Dermis blood vessel endothelial cell (primary cell): ENCODE measurements around the gene CDPF1. TPM values are rescaled to one million over a fixed set of nuclear protein-coding genes. Genes with fewer than 3 reads are reported as not detected.
"Not testable (repeated sequence)": the region's sequence is repeated elsewhere in the genome, so short reads cannot be mapped to it uniquely, and the experiment has no call there.

Source experiments
- DNase-seq: peaks from one replicate; pipeline ENCODE4 v3.0.0; 2010
- total RNA-seq: library from RNA; depleted of rRNA; stranded (reverse); fragments of >200 nt; gene quantifications from 2 replicates; pipeline ENCODE4 v1.2.3, GENCODE V29; 2014

The CDPF1 gene
- total RNA-seq, 1 donor from 2014 or later, result 10.6 TPM

DNA sequence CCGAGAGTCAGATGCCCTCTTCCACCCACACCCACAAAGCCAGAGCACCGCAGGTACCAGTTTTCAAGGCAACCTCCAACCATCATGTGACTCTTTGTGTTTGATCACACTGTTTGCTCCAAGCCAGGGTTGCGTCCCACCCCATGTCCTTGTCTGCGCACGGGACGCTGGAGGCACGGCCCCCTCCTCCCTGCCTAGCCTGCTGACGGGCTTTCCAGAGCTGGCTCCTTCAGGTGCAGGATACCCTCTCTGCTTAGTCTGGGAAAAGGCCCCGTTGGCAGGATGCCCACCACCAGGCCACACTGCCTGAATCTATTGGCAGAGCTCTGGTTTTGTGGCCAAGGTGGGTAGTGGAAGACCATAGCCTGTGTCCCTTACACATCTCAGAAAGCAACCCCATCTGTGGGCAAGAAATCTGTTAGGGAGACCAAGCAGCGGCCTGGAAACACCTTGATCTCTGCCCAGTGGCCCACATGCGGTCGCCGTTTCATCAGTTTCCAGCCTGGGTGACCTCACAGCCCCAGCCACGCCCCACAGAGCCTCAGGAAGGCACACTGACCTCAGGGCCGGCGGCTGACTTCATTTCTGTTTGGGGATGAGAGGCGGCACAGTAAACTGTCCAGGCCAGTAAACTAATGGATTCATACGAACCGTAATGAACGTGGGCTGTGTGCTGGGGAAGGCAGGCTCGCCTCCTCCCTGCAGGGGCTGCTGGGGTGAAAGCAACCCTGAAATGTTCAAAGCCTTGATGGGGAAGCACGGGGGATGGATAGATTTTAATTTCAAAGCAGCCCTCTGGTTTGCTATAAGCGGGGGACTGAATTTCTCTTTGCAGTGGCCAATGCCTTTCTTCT lies 25.8 kb downstream of the CDPF1 start:
- no peak for DNase-seq

DNA sequence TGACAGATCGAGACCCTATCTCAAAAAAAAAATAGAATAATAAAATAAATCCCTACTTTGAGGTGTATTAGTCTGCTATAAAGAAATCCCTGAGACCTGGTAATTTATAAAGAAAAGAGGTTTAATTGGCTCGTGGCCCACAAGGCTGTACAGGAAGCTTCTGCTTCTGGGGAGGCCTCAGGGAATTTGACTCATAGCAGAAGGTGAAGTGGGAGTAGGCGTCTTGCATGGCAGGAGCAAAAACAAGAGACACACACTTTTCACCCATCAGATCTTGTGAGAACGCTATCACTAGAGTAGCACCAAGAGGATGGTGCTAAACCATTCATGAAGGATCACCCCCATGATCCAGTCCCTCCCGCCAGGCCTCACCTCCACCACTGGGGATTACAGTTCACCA lies 29.2 kb downstream of the CDPF1 start:
- peak; percentile 41 for DNase-seq

DNA sequence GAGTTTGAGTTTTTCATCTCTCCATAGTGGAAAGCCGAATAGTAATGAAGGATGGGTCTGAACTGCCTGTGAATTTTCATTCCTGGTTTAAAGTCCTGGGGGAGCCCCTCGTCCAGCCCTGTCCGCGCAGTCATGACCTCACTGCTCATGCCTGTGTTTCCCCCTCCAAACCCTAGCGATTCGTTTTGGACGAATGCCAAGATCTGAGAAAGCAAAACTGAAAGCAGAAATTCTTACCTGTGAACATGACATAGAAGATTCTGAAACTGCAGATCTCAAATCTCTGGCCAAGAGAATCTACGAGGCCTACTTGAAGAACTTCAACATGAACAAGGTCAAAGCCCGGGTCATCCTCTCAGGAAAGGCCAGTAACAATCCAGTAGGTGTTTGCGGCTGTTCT lies 30.5 kb downstream of the CDPF1 start:
- DNase-seq, result no peak

DNA sequence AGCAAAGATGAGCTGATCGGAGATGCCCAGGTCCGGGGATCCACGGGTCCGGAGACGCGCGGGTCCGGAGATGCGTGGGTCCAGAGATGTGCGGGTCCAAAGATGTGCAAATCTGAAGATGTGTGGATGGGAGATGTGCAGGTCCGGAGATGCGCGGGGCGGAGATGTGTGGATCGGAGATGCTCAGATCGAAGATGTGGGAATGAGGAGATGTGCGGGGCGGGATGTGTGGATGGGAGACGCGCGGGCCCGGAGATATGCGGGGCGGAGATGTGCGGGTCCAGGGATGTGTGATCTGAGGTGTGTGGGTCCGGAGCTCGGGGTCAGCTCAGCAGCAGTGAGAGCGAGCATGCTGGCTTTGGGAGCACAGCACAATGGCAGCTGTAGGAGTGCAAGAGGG lies 35.5 kb downstream of the CDPF1 start:
- no peak for DNase-seq

DNA sequence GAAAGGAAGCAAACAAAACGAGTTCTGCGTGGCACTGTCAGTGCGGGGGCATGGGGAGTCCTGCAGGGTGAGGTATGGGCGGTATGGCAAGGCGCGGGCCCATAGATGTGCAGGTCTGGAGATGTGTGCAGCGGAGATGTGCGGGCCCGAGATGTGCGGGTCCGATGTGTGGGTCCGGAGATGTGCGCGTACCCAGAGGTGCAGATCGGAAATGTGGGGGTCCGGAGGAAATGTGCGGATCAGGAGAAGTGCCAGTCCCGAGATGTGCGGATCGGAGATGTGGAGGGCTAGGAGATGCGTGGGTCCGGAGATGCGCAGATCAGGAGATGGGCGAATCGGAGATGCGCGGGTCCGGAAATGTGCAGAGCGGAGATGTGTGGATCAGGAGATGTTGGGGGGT lies 35.9 kb downstream of the CDPF1 start:
- DNase-seq, result no peak

DNA sequence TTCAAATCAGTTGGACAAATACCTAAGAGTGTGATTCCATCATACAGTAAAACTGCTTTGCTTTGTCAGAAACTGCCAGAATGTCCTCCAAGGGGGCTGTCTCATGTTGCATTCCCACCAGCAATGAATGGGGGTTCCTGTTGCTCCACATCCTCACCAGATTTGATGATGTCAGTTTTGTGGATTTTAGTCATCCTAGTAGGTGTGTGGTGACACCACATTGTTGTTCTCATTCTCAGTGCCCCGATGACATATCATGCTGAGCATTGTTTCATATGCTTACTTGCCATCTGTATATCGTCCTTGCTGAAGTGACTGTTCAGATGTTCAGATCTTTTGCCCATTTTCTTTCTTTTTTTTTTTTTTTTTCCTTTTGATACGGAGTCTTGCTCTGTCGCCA lies 37.0 kb downstream of the CDPF1 start:
- no peak for DNase-seq

DNA sequence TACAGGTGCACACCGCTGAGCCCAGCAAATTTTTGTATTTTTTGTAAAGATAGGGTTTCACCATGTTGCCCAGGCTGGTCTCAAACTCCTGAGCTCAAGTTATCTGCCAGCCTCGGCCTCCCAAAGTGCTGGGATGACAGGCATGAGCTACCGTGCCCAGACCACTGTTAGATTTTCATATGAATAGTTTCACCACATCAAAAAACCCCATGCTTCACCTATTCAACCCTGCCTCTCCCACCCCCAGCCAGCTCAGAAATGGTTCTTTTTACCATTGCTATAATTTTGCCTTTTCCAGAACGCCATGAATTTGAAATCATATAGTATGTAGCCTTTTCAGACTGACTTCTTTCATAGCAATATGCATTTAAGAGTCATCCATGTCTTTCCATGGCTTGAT lies 37.9 kb downstream of the CDPF1 start:
- DNase-seq, result no peak

DNA sequence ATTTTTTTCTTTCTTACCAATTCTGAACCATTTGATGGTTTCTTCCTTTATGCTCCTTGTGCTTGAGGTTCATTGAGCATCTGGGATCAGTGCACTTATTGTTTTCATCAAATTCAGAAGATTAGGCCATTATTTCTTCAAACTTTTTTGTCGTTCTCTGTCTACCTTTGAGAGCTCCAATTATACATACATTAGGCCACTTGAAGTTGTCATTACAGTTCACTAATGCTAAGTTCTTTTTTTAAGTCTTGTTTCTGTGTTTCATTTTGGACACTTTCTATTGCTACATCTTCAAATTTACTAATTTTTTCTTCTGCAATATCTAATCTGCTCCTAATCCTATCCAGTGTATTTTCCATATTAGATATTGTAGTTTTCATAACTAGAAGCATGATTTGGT lies 40.8 kb downstream of the CDPF1 start:
- DNase-seq, result no peak

DNA sequence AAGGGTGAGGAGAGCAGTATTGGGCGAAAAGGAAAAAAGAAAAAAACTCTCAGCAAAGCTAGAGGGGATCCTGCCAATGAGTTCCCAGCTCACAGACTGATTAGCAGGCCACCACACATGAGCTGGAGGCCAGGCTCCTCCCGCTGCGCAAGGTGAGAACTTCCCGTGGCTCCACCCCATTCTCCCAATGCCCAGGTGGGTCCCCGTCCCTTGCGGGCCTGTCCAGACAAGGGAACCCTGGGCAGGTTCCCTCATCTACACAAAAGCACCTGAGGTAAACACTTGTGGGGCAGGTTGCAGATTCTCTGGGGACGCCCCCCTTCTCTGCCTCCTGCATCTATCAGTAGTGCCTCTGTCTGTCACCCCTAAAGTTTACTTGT lies 46.5 kb downstream of the CDPF1 start:
- DNase-seq, result no peak

DNA sequence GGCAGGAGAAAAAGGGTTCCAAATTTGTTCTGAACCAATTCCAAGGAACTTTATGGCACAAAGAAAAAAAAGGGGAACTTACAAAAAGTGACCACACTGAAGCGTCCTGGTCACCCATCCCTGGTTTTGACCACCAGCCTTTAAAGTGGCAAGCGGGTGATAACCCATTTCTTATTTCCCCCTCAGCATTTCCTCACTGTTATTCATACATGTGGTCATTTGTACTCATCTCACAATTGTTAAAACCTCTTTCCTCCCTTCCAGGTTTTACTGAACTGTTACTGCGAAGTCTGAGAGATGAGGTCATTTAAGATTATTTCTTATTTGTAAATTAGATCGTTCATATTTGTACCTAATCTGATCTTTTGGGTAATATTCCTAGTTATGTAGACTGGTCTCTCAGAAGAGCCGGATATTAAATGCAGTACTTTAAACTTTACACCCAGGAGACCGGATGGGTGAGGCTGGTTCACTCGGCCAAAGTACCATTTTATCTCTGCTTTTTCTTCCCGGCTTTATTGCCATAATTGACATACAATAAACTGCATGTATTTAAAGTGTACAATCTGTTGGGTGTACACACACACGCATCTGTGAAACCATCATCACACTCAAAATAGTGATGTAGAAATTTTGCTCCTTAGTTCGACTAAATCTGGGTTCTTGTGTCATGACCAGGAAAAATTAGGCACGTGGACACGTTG lies 47.0 kb downstream of the CDPF1 start:
- DNase-seq, result no peak

DNA sequence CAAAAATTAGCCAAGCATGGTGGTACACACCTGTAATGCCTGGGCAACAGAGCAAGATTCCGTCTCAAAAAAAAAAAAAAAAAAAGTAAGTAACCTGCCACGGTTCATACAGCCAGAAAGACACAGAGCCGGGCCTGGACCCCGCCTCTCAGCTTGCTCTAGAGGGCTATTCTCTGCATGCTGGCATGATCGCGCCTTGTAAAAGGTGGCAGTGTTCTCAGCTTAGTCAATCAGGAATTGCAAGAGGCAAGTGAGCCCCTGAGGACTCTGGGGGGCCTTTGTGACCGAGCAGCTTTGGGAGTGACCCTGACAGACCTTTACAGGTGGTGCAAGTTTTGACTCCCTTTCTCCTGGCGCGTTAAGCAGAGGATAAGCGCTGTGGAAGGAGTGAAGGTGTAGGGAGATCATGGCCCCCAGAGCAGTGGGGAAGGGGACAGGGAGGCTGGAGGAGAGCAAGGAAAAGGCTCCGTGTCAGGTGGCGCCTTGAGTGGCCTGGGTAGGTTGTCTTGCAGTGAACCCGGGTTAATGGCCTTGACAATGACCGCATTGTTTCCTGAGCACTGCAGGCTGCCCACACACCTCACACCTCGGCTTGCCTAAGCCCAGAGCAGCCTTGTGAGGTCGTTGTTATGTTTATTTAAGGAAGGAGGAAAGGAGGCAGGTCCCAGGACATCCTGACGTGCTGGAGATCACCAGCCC lies 48.9 kb downstream of the CDPF1 start:
- no peak for DNase-seq

DNA sequence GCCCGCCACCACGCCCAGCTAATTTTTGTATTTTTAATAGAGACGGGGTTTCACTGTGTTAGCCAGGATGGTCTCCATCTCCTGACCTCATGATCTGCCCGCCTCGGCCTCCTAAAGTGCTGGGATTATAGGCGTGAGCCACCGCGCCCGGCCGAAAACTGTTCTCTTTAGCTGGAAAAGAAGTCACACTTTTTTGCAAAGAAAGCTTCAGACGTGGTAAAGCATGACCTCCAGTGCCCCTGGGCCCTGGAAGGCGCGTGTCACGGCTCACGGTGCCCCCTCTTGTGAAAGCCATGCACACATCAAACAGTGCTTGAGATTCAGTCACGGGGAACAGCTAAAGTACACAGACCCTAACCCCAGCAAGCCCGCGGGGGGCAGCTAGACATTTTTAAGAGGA lies 51.3 kb downstream of the CDPF1 start:
- DNase-seq, result not testable (repeated sequence)

DNA sequence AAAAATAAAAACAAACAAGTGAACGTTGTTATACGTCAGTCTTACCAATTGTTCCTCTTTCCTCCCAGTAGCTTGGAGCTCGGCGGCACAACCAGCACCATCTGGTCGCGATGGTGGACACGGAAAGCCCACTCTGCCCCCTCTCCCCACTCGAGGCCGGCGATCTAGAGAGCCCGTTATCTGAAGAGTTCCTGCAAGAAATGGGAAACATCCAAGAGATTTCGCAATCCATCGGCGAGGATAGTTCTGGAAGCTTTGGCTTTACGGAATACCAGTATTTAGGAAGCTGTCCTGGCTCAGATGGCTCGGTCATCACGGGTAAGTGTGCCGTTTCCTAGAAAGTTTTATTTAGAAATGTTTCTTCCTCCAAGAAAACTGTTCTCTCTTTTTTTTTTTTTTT lies 51.8 kb downstream of the CDPF1 start:
- DNase-seq, result no peak

DNA sequence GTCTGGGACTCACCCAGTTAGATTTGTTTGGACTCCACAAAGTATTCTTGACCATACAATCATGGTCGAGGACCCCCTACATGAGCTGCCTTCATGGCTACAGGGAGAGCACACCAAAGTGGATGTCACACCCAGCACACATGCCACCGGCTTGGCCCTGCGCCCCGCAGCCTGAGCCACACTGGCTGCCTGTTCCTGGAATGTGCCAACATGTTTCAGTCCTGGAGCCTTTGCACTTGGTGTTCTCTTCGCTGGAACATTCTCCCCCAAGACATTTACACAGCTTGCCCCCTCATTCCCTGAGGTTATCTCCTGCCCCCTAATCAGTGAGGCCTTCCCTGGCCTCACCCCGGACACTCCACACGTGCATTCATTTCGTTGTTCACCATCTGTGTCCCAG lies 53.8 kb downstream of the CDPF1 start:
- DNase-seq, result no peak

DNA sequence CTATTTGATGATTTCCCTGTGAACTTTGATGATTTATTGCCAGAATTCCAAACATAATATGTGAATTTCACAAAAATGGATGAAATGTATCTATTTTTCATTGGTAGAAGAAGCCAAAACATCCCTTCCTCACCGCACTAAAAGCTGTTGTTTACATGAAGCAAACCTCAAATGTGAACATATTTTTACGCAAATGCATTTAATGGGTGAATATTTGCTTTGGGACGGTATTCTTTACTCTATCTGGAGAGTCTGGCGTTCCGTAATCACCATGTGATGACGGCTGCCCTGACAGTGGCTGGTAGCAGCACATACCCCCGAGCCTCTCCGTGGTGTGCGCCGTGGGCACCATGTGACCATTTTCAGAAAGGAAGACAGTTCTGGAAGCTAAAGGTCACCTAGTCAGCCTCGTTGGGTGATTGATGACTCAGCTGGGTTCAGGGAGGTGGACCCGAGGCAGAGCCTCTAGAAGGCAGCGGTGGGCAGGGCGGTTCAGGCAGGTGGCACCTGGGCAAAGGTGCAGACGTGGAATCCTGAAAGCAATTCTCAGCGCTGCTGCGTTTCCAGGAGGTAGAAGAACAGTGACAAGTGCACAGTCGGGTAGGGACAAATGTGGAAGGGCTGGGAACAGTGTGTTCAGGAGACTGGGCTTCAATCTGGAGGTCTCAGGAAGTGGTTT lies 54.5 kb downstream of the CDPF1 start:
- DNase-seq, result no peak

Other genes with a start within 250 kb of the CDPF1 start
- gene PPARA, start 99.8 kb downstream of the CDPF1 start, total RNA-seq, result 12.5 and 20.6 TPM in 2 replicates
- under 0.01 TPM in 1 of 2 replicates, not detected in the other for gene PKDREJ, start 13.1 kb upstream of the CDPF1 start, total RNA-seq
- 34.9 and 50.9 TPM in 2 replicates for gene TTC38, start 17.7 kb upstream of the CDPF1 start, total RNA-seq
- gene GTSE1, start 46.6 kb upstream of the CDPF1 start, total RNA-seq, result 2.7 and 15.6 TPM in 2 replicates
- gene TRMU, start 85.4 kb upstream of the CDPF1 start, total RNA-seq, result 29.3 and 35.1 TPM in 2 replicates